Keratinocyte (primary cell): ENCODE measurements around the gene ERBB4. TPM values are rescaled to one million over a fixed set of nuclear protein-coding genes. Genes with fewer than 3 reads are reported as not detected.

Source experiments
- DNase-seq: peaks from one replicate; pipeline ENCODE4 v3.0.0-alpha.2; 2011; ENCODE audit warnings: low read depth, missing footprints, low spot score
- FAIRE-seq: peaks from 2 replicates; lab custom pipeline; 2011; peaks lifted over from hg19 to GRCh38; lab: Jason Lieb, UNC
- H2AFZ ChIP-seq: 2 replicates; pipeline ENCODE4 v1.6.0; 2012; ENCODE audit warnings: low read length, control low read depth, inconsistent platforms; ENCODE audit not compliant: control insufficient read depth
- H3K27ac ChIP-seq: 2 replicates; pipeline ENCODE4 v1.5.1; 2011; ENCODE audit warnings: low read length; ENCODE audit not compliant: control insufficient read depth, insufficient read depth
- H3K27me3 ChIP-seq: 3 replicates; pipeline ENCODE4 v1.6.0; 2011; ENCODE audit warnings: low read length; ENCODE audit not compliant: control insufficient read depth, insufficient read depth; ENCODE audit errors: extremely low read depth
- H3K36me3 ChIP-seq, 2 experiments: 2 replicates in 1 of 2; 3 replicates in 1 of 2; pipeline ENCODE4 v1.5.1; 2011; ENCODE audit warnings: low read length in 2 of 2, mild to moderate bottlenecking in 1 of 2; ENCODE audit not compliant: control insufficient read depth in 2 of 2, insufficient read depth in 2 of 2; ENCODE audit errors: extremely low read depth in 1 of 2
- H3K4me1 ChIP-seq: 3 replicates; pipeline ENCODE4 v1.5.1; 2011; ENCODE audit warnings: low read length; ENCODE audit not compliant: control insufficient read depth, insufficient read depth; ENCODE audit errors: extremely low read depth
- H3K4me2 ChIP-seq: 3 replicates; pipeline ENCODE4 v1.6.0; 2011; ENCODE audit warnings: low read depth, low read length; ENCODE audit not compliant: control insufficient read depth, insufficient read depth; ENCODE audit errors: extremely low read depth
- H3K4me3 ChIP-seq, 3 experiments: fragments of 200-600 bp in 1 of 3; sonication (generic) in 1 of 3; 2 replicates in 2 of 3; 3 replicates in 1 of 3; pipeline ENCODE4 v1.5.1; 2011 to 2016; ENCODE audit warnings: low read length in 3 of 3, mild to moderate bottlenecking in 3 of 3, control low read depth in 2 of 3, inconsistent platforms in 1 of 3, low read depth in 1 of 3, mixed read lengths in 1 of 3, mixed run types in 1 of 3, moderate library complexity in 1 of 3; ENCODE audit not compliant: control insufficient read depth in 2 of 3, insufficient read depth in 2 of 3; ENCODE audit errors: extremely low read depth in 1 of 3
- H3K79me2 ChIP-seq: 2 replicates; pipeline ENCODE4 v1.6.0; 2012; ENCODE audit warnings: low read length; ENCODE audit not compliant: control insufficient read depth, insufficient read depth
- H3K9ac ChIP-seq: 3 replicates; pipeline ENCODE4 v1.6.0; 2011; ENCODE audit warnings: low read length; ENCODE audit not compliant: control insufficient read depth, insufficient read depth; ENCODE audit errors: extremely low read depth
- H3K9me1 ChIP-seq: 3 replicates; pipeline ENCODE4 v1.6.0; 2011; ENCODE audit warnings: low read length; ENCODE audit not compliant: control insufficient read depth, insufficient read depth; ENCODE audit errors: extremely low read depth
- H3K9me3 ChIP-seq: 2 replicates; pipeline ENCODE4 v1.5.1; 2012; ENCODE audit warnings: low read depth, low read length; ENCODE audit not compliant: control insufficient read depth
- H4K20me1 ChIP-seq: 3 replicates; pipeline ENCODE4 v1.6.0; 2011; ENCODE audit warnings: low read length; ENCODE audit not compliant: control insufficient read depth, insufficient read depth; ENCODE audit errors: extremely low read depth
- EZH2 ChIP-seq: IDR thresholded peaks from one replicate; pipeline ENCODE4 v1.6.1; 2012; ENCODE audit warnings: inconsistent platforms, mild to moderate bottlenecking, low read length, moderate library complexity
- dilution Hi-C: fragments of 300-500 bp; cut with MboI; formaldehyde crosslinking; loops from one replicate; pipeline ENCODE4 v1.7.0; 2020; ENCODE audit warnings: low sequenced_read_pairs; ENCODE audit not compliant: extremely low pct_ligation_motif_present
- polyA plus RNA-seq, 5 experiments: library from polyadenylated mRNA; depleted of rRNA in 3 of 5; stranded (reverse) in 3 of 5; stranded (forward) in 1 of 5; unstranded in 1 of 5; fragments of >200 nt; gene quantifications; 1 replicate in 1 of 5; 2 replicates in 3 of 5; 3 replicates in 1 of 5; pipeline versions ENCODE4 v1.2.1 to v1.2.3, GENCODE V29; 2011 to 2012; ENCODE audit warnings: missing spikeins in 2 of 5, low read depth in 1 of 5, low replicate concordance in 1 of 5
- TF ChIP-seq, protein P1 (sequence below), 3 experiments: IDR thresholded peaks in 1 of 3; conservative IDR thresholded peaks in 1 of 3; optimal IDR thresholded peaks in 1 of 3; 2 replicates in 2 of 3; 3 replicates in 1 of 3; pipeline versions ENCODE3 to v1.5.1; 2011; ENCODE audit warnings: low read length in 3 of 3, mild to moderate bottlenecking in 3 of 3, moderate library complexity in 2 of 3, control low read depth in 1 of 3, inconsistent platforms in 1 of 3; ENCODE audit not compliant: insufficient read depth in 2 of 3; ENCODE audit errors: extremely low read depth in 1 of 3

Gene ERBB4
- polyA plus RNA-seq, 1 donor (not counting 4 experiments of a cell fraction or from before 2014, with no cell fraction given), result 0.01 TPM

DNA sequence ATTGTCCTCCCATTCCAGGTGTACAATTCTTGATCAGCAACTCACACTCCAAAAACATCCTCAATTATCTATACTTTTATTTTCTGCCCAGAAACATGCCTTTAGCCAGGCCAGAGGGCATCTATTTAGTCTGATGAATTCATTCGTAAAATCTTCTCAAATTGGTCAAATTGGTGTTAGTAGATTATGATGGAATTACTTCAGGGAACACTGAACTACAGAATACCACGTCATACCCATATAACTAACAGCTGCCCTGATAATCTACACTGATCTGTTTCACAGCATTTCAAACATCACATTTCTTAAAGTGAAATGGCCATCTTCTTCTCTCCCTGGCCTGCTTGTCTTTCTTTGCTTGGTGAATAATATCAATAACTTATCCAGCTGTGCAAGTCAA is 1140.8 kb downstream of the ERBB4 start:
- no peaks in the 10 kb centered on the region for H3K79me2 ChIP-seq
- H3K36me3 ChIP-seq, result no peaks in the 10 kb centered on the region
- H3K9me3 ChIP-seq, result no peaks in the 10 kb centered on the region
- H3K27ac ChIP-seq, result no peak overlapping the region
- no peak overlapping the region for H2AFZ ChIP-seq
- H3K4me2 ChIP-seq, result no peak overlapping the region
- peaks cover 2% of the 10 kb centered on the region for H3K4me1 ChIP-seq
- TF ChIP-seq EZH2, result no peak
- TF ChIP-seq, protein P1, sequence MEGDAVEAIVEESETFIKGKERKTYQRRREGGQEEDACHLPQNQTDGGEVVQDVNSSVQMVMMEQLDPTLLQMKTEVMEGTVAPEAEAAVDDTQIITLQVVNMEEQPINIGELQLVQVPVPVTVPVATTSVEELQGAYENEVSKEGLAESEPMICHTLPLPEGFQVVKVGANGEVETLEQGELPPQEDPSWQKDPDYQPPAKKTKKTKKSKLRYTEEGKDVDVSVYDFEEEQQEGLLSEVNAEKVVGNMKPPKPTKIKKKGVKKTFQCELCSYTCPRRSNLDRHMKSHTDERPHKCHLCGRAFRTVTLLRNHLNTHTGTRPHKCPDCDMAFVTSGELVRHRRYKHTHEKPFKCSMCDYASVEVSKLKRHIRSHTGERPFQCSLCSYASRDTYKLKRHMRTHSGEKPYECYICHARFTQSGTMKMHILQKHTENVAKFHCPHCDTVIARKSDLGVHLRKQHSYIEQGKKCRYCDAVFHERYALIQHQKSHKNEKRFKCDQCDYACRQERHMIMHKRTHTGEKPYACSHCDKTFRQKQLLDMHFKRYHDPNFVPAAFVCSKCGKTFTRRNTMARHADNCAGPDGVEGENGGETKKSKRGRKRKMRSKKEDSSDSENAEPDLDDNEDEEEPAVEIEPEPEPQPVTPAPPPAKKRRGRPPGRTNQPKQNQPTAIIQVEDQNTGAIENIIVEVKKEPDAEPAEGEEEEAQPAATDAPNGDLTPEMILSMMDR (optimal IDR thresholded peaks at IDR 0.05 in 1 of 3, IDR thresholded peaks at IDR 0.05 in 1 of 3, conservative IDR thresholded peaks at IDR 0.05 in 1 of 3; ENCODE audit: extremely low read depth in 1 of 3, insufficient read depth in 2 of 3, low read length in 3 of 3), result no peak
- H3K9ac ChIP-seq, result no peak overlapping the region
- dilution Hi-C loops, result no loop called here
- no peak for DNase-seq
- no peaks in the 10 kb centered on the region for H3K27me3 ChIP-seq
- FAIRE-seq, result no peak
- no peaks in the 10 kb centered on the region for H3K9me1 ChIP-seq
- no peaks in the 10 kb centered on the region for H4K20me1 ChIP-seq
- no peak overlapping the region for H3K4me3 ChIP-seq

DNA sequence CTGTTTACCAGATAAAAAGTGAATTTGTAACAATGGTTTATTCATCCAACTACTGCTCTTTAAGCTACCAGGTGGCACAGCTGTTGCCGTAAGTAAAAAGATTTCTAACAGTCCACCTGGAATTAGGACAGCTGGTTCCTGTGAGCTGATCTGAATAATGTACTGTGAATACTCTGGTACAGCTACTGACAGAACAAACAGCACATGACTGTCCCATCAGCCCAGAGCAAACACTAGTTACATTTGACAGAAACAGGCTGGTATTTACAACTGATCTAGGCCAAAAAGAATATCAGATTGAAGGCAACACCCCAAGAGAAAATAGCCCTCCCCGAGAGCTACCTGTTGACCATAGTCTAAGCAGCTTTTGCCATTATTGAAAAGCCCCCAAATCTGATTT is 1141.8 kb downstream of the ERBB4 start:
- FAIRE-seq (no peak), DNase-seq (no peak)
- no peak overlapping the region for H2AFZ ChIP-seq
- no peaks in the 10 kb centered on the region for H3K79me2 ChIP-seq
- H3K4me3 ChIP-seq, result no peak overlapping the region
- no peak overlapping the region for H3K4me2 ChIP-seq
- H3K9ac ChIP-seq, result no peak overlapping the region
- dilution Hi-C loops, result no loop called here
- no peaks in the 10 kb centered on the region for H3K9me1 ChIP-seq
- TF ChIP-seq EZH2, result no peak
- TF ChIP-seq, protein P1 (optimal IDR thresholded peaks at IDR 0.05 in 1 of 3, IDR thresholded peaks at IDR 0.05 in 1 of 3, conservative IDR thresholded peaks at IDR 0.05 in 1 of 3; ENCODE audit: extremely low read depth in 1 of 3, insufficient read depth in 2 of 3, low read length in 3 of 3), result no peak
- H3K27me3 ChIP-seq, result no peaks in the 10 kb centered on the region
- no peaks in the 10 kb centered on the region for H3K9me3 ChIP-seq
- no peak overlapping the region for H3K27ac ChIP-seq
- H3K4me1 ChIP-seq, result peaks cover 2% of the 10 kb centered on the region
- H4K20me1 ChIP-seq, result no peaks in the 10 kb centered on the region
- no peaks in the 10 kb centered on the region for H3K36me3 ChIP-seq
